PFSK-1 (cell line): ENCODE measurements around the gene UBTD1.

Experiments used
- FOXP2 ChIP-seq: optimal IDR thresholded peaks from 2 replicates; pipeline ENCODE3; 2011; ENCODE audit warnings: borderline replicate concordance, control low read depth, inconsistent platforms; ENCODE audit not compliant: insufficient read depth; ENCODE audit errors: extremely low read length, extremely low read depth
- POLR2AphosphoS5 ChIP-seq: IDR thresholded peaks from 2 replicates; pipeline ENCODE4 v1.6.1; 2012; ENCODE audit warnings: low read depth, mild to moderate bottlenecking, control low read depth, low read length, moderate library complexity
- SIN3A ChIP-seq: IDR thresholded peaks from 2 replicates; pipeline ENCODE4 v1.6.1; 2012; ENCODE audit warnings: mild to moderate bottlenecking, low read length, moderate library complexity, borderline replicate concordance; ENCODE audit not compliant: insufficient read depth
- TAF1 ChIP-seq: IDR thresholded peaks from 2 replicates; pipeline ENCODE4 v1.6.1; 2012; ENCODE audit warnings: low read length, control low read depth, borderline replicate concordance; ENCODE audit not compliant: insufficient read depth
- TF ChIP-seq, protein P1 (sequence below), 2 experiments: IDR thresholded peaks; 2 replicates each; pipeline versions ENCODE4 v1.6.1 to v1.8.0; 2011 to 2012; ENCODE audit warnings: low read depth in 2 of 2, low read length in 2 of 2, control low read depth in 1 of 2, inconsistent platforms in 1 of 2, mild to moderate bottlenecking in 1 of 2, moderate library complexity in 1 of 2; ENCODE audit not compliant: insufficient read depth in 1 of 2

DNA sequence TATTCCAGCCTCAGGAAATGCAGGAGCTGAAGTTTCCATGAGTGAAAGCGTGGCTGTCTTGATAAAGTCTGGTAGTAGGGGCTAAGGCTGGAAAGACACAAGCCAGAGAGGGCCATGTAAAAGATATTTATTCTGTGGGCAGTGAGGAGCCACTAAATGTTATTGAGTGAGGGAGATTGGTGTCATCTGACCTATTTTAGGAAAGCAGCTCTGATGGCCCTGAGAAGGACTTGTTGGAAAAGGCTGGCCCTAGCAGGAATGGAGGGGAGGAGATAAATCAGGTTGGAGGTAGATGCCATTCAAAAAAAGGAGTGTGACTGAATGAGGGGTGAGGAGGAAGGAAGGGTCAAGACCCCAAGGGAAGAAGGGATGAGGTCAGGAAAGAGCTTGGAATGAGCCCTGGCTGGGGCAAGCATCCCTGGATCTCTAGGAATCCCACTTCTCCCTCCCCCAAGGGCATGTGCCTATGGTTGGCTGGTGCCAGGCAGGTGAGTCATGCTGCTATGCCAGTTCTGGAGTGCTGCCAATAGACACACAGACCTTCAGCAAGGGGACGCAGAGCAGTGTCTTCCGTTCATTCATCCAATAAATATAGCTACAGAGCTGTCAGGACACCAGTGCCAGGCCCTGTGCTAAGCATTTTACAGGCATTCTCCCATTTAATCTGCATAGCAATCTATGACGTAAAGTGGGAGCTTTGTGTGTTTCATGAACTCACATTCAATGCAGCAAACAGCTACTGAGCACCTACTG lies 75.8 kb downstream of the UBTD1 start:
- TF ChIP-seq POLR2AphosphoS5 (no peak), TAF1 (no peak), SIN3A (no peak), FOXP2 (no peak)
- TF ChIP-seq, protein P1, sequence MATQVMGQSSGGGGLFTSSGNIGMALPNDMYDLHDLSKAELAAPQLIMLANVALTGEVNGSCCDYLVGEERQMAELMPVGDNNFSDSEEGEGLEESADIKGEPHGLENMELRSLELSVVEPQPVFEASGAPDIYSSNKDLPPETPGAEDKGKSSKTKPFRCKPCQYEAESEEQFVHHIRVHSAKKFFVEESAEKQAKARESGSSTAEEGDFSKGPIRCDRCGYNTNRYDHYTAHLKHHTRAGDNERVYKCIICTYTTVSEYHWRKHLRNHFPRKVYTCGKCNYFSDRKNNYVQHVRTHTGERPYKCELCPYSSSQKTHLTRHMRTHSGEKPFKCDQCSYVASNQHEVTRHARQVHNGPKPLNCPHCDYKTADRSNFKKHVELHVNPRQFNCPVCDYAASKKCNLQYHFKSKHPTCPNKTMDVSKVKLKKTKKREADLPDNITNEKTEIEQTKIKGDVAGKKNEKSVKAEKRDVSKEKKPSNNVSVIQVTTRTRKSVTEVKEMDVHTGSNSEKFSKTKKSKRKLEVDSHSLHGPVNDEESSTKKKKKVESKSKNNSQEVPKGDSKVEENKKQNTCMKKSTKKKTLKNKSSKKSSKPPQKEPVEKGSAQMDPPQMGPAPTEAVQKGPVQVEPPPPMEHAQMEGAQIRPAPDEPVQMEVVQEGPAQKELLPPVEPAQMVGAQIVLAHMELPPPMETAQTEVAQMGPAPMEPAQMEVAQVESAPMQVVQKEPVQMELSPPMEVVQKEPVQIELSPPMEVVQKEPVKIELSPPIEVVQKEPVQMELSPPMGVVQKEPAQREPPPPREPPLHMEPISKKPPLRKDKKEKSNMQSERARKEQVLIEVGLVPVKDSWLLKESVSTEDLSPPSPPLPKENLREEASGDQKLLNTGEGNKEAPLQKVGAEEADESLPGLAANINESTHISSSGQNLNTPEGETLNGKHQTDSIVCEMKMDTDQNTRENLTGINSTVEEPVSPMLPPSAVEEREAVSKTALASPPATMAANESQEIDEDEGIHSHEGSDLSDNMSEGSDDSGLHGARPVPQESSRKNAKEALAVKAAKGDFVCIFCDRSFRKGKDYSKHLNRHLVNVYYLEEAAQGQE (IDR thresholded peaks at IDR 0.05; ENCODE audit: insufficient read depth in 1 of 2, low read depth in 2 of 2, low read length in 2 of 2), result no peak
